Upper lobe of left lung (tissue), 6 donors: ENCODE results near the gene ACSL1. TPM values are rescaled to one million over a fixed set of nuclear protein-coding genes. Genes with fewer than 3 reads are reported as not detected.
A peak's percentile ranks its signal among the peaks of the same experiment; 100 is the strongest.

Source experiments
- ATAC-seq, 2 donors: fragments of 200-7000 bp; cut with Tn5 transposase; one replicate each; pipeline ENCODE4 v1.9.1; 2022; ENCODE audit warnings: mild to moderate bottlenecking in 2 of 2, moderate library complexity in 2 of 2; ENCODE audit not compliant: low FRiP score in 2 of 2
- DNase-seq, 2 donors: peaks; one replicate each; pipeline ENCODE4 v3.0.0-alpha.2; 2019 to 2020
- H3K27ac ChIP-seq, 4 donors: fragments of 200-600 bp; sonication (generic); one replicate each; pipeline ENCODE4 v1.5.1; 2016 to 2019
- H3K27me3 ChIP-seq, 4 donors: fragments of 200-600 bp; sonication (generic); one replicate each; pipeline ENCODE4 v1.5.1; 2017 to 2019
- H3K36me3 ChIP-seq, 4 donors: fragments of 200-600 bp; sonication (generic); one replicate each; pipeline ENCODE4 v1.5.1; 2016 to 2019
- H3K4me1 ChIP-seq, 4 donors: fragments of 200-600 bp; sonication (generic); one replicate each; pipeline ENCODE4 v1.5.1; 2018 to 2019
- H3K4me3 ChIP-seq, 4 donors: fragments of 200-600 bp; sonication (generic); one replicate each; pipeline ENCODE4 v1.5.1; 2017 to 2019; ENCODE audit warnings: mild to moderate bottlenecking in 2 of 4, moderate library complexity in 1 of 4
- H3K9me3 ChIP-seq, 4 donors: fragments of 200-600 bp; sonication (generic); one replicate each; pipeline ENCODE4 v1.5.1; 2018 to 2019
- CTCF ChIP-seq, 6 experiments: fragments of 450-650 bp in 4 of 6; fragments of 200-600 bp in 2 of 6; sonication (generic) in 2 of 6; IDR thresholded peaks; one replicate each; pipeline ENCODE4 v1.5.1; 2016 to 2019; ENCODE audit warnings: antibody characterized with exemption in 6 of 6
- EP300 ChIP-seq, 4 donors: sonication (generic); formaldehyde crosslinking; IDR thresholded peaks; one replicate each; pipeline ENCODE4 v1.5.1; 2017; ENCODE audit warnings: antibody characterized with exemption in 4 of 4, control low read depth in 2 of 4
- POLR2A ChIP-seq, 4 donors: fragments of 450-650 bp; IDR thresholded peaks; one replicate each; pipeline ENCODE4 v1.5.1; 2016 to 2017; ENCODE audit warnings: antibody characterized with exemption in 4 of 4, mild to moderate bottlenecking in 2 of 4
- POLR2AphosphoS5 ChIP-seq, 2 donors: sonication (generic); formaldehyde crosslinking; IDR thresholded peaks; one replicate each; pipeline ENCODE4 v1.5.1; 2017; ENCODE audit warnings: antibody characterized with exemption in 2 of 2
- WGBS, 2 donors: methylation state at CpG; one replicate each; pipeline ENCODE4 v1.1.5; 2017 to 2018; 5-methylcytosine and 5-hydroxymethylcytosine counted together
- total RNA-seq, 6 donors: library from RNA; depleted of rRNA in 4 of 6; stranded (reverse); fragments of >200 nt in 4 of 6; gene quantifications; one replicate each; pipeline versions ENCODE4 v1.1.0 to v1.2.1, GENCODE V29; 2016 to 2021
- donor health status: DM: no; HTN: no; CAD: no; lungs with moderate emphysema.
- donor health status: DM: no; HTN: yes; CAD: no; lungs with severe emphysema.

ACSL1 gene
- total RNA-seq, 6 donors from 2014 or later, result 208 to 306 (median 234) TPM

GRCh38 chr4:184769141-184769765 lies 56.5 kb downstream of the ACSL1 start:
- Histone ChIP-seq H3K9me3 (no peaks in the 10 kb centered on the region), H3K27ac (no peak overlapping the region), H3K27me3 (no peaks in the 10 kb centered on the region), H3K36me3 (peaks cover 40 to 87% (median 77%) of the 10 kb centered on the region in 4 donors), H3K4me3 (no peak overlapping the region), H3K4me1 (no peaks in the 10 kb centered on the region)
- no peak for ATAC-seq
- WGBS, 2 donors, result 89 to 93% methylated on average over 7 of the region's 7 CpGs
- TF ChIP-seq CTCF (IDR thresholded peaks at IDR 0.05), result no peak
- TF ChIP-seq POLR2A (IDR thresholded peaks at IDR 0.05), result no peak
- TF ChIP-seq EP300 (IDR thresholded peaks at IDR 0.05), result no peak
- DNase-seq, result no peak

GRCh38 chr4:184768296-184768695 lies 57.5 kb downstream of the ACSL1 start:
- DNase-seq (no peak), ATAC-seq (no peak)
- Histone ChIP-seq H3K9me3 (no peaks in the 10 kb centered on the region), H3K27me3 (no peaks in the 10 kb centered on the region), H3K4me3 (no peak overlapping the region), H3K4me1 (no peaks in the 10 kb centered on the region), H3K27ac (no peak overlapping the region), H3K36me3 (peaks cover 37 to 90% (median 75%) of the 10 kb centered on the region in 4 donors)
- TF ChIP-seq EP300 (IDR thresholded peaks at IDR 0.05) (no peak), POLR2A (IDR thresholded peaks at IDR 0.05) (no peak), POLR2AphosphoS5 (IDR thresholded peaks at IDR 0.05) (no peak), CTCF (IDR thresholded peaks at IDR 0.05) (no peak)
- WGBS, 2 donors, result 90 to 93% methylated on average over 5 of the region's 5 CpGs

GRCh38 chr4:184766446-184766845 lies 59.3 kb downstream of the ACSL1 start:
- H3K4me1 ChIP-seq, result no peaks in the 10 kb centered on the region
- DNase-seq, result no peak
- H3K4me3 ChIP-seq, result no peak overlapping the region
- no peaks in the 10 kb centered on the region for H3K27me3 ChIP-seq
- 96 to 99% methylated on average over 9 of the region's 9 CpGs for WGBS, 2 donors
- no peak overlapping the region for H3K27ac ChIP-seq
- no peak for ATAC-seq
- TF ChIP-seq EP300 (IDR thresholded peaks at IDR 0.05), result no peak
- no peak for TF ChIP-seq POLR2A (IDR thresholded peaks at IDR 0.05)
- no peak for TF ChIP-seq POLR2AphosphoS5 (IDR thresholded peaks at IDR 0.05)
- TF ChIP-seq CTCF (IDR thresholded peaks at IDR 0.05), result no peak
- H3K9me3 ChIP-seq, result no peaks in the 10 kb centered on the region
- peaks cover 31 to 92% (median 80%) of the 10 kb centered on the region in 4 donors for H3K36me3 ChIP-seq

- TF ChIP-seq CTCF (IDR thresholded peaks at IDR 0.05), result no peak
- TF ChIP-seq POLR2A (IDR thresholded peaks at IDR 0.05), result no peak
- no peak for TF ChIP-seq POLR2AphosphoS5 (IDR thresholded peaks at IDR 0.05)
- TF ChIP-seq EP300 (IDR thresholded peaks at IDR 0.05), result no peak
- 89 to 92% methylated on average over 17 to 21 of the region's 21 CpGs for WGBS, 2 donors
- Histone ChIP-seq H3K27me3 (no peaks in the 10 kb centered on the region), H3K27ac (no peak overlapping the region), H3K9me3 (no peaks in the 10 kb centered on the region), H3K4me1 (no peaks in the 10 kb centered on the region), H3K4me3 (no peak overlapping the region), H3K36me3 (peaks cover 29 to 97% (median 83%) of the 10 kb centered on the region in 4 donors)
- ATAC-seq (peak in 1 of 2 donors; percentile 52), DNase-seq (peak in 1 of 2 donors; percentile 39)
These were observed 60.1 kb downstream of the ACSL1 start for GRCh38 chr4:184765473-184766340.
